KOPT-K1 (cell line): ENCODE results near the gene KCNMA1.
"Not testable (repeated sequence)": the region's sequence is repeated elsewhere in the genome, so short reads cannot be mapped to it uniquely, and the experiment has no call there.

Experiments used
- H3K27ac ChIP-seq: fragments of 200-600 bp; sonication (generic); 2 replicates; pipeline ENCODE4 v1.5.1; 2016; ENCODE audit warnings: antibody characterized with exemption, mild to moderate bottlenecking, low read depth, low read length; ENCODE audit not compliant: poor library complexity, severe bottlenecking
- H3K36me3 ChIP-seq: fragments of 200-600 bp; sonication (generic); 2 replicates; pipeline ENCODE4 v1.5.1; 2017; ENCODE audit warnings: antibody characterized with exemption, mild to moderate bottlenecking, low read length, moderate library complexity; ENCODE audit not compliant: insufficient read depth
- H3K9me3 ChIP-seq: fragments of 200-600 bp; sonication (generic); 2 replicates; pipeline ENCODE4 v1.5.1; 2017; ENCODE audit warnings: antibody characterized with exemption, low read length, mild to moderate bottlenecking; ENCODE audit not compliant: insufficient read depth, poor library complexity, severe bottlenecking

The KCNMA1 gene

DNA sequence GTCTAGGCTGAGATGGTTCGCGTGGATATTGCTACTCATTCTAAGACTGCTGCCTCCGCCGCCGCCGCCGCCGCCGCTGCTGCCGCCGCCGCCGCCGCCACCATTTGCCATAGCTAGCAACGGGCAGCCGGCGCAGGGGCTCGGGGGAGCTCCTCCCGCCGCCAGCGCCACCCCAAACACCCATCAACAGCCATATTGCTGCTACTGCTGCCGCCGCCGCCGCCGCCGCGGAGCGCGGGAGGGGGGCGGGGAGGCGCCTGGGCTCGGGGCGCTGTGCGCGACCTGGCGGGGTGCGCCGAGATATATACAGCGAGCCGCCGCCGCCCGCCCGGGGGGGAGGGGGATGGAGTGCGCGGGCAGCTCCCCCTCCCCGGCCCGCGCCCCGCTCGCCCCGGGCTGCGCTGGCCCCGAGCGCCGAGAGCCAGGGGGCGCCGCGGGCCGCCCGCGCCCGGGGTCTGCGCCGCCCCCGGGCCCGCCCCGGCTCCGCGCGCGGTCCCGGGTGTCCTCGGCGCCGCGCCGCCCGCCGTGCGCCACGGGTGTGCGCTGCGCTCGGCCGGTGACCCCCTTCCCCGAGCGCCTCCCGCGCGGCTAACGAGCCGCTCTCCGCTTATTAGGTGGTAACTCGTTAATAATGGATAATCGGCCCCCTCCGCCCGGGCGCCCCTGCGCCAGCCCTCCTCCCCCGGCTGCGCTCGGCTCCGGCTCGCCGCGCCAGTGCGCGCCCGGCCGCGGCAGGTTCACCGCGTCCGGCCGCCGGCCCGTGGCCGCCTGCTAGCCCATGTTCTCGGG is at the start of gene KCNMA1:
KCNMA1 (minus strand) TSS at position 277 of the 789 bp plus-strand sequence.
- no peak within 1 kb of the TSS for H3K27ac ChIP-seq
- no peaks in the 10 kb centered on the region for H3K36me3 ChIP-seq
- H3K9me3 ChIP-seq, result no peaks in the 10 kb centered on the region

DNA sequence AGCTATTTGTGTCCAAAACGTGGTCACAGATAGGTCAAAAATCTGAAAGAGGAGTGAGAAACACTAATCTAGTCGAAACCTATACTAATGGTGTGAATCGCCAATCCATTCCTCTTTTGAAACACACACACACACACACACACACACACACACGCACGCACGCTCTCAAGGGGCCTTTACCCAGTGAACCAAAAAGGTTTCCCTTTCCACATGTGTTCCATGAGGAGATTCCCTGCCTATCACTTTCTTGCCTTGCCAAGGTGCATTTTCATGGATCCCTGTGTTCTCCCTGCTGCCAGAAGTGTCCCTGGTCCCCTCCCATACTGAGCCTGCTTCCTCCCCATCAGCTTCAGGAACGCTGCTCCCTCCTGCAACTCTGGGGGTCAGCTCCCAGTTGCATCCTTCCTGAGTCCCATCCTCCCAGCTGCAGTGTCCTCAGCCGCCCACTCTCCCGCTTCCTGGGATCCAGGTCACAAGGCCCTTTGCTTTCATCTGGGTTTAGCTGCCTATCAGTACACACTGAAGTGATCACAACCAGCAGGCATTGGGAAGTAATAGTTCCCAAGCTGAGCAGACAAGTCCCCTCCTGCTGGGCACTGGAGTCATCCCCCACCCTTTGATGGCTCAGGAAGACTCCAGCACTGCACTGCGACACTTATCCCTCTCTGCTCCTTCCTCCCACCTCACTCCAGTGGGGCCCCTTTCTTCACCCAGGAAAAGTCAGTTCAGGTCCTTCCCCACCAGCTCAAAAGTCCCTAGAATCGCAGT is 49.2 kb upstream of the KCNMA1 start:
- Histone ChIP-seq H3K9me3 (no peaks in the 10 kb centered on the region), H3K27ac (no peak overlapping the region), H3K36me3 (no peaks in the 10 kb centered on the region)

DNA sequence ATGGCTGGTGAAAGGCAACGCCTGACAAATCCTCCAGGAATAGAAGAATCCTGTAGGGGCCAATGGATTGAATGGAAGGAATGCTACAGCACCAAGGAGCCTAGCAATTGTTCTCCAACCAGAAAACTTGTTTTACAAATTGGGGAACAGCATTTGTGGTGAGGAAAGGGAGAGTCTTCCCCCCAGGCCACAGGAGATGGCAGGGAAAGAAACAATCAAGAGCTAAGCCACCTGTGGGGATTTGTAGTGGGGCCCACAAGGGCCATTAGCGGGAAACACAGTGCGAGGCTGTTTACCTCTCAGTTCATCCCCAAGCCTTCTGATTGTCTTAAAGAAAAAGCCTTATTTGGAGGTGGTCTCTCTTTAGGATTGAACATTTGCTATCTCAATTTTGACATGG is 48.5 kb upstream of the KCNMA1 start:
- Histone ChIP-seq H3K36me3 (no peaks in the 10 kb centered on the region), H3K9me3 (no peaks in the 10 kb centered on the region), H3K27ac (no peak overlapping the region)

DNA sequence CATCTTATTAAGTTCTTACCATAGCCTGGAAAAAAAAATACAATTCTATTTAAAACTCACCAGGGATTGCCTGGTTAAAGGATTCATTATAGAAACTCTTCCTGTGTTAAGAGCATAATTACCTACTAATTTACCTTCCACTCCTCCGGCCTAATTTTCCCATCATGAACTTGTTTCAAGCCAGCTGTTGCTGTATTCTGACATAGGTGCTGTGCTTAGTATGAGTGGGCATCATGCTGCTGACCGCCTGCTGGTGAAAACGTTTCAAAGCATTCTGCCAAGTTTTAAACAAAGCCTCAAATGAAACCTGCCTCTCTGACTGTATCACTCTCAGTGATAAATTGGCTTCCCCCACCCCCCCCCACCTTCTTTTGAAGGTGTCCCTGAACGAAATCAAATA is 47.8 kb upstream of the KCNMA1 start:
- Histone ChIP-seq H3K9me3 (no peaks in the 10 kb centered on the region), H3K27ac (no peak overlapping the region)

DNA sequence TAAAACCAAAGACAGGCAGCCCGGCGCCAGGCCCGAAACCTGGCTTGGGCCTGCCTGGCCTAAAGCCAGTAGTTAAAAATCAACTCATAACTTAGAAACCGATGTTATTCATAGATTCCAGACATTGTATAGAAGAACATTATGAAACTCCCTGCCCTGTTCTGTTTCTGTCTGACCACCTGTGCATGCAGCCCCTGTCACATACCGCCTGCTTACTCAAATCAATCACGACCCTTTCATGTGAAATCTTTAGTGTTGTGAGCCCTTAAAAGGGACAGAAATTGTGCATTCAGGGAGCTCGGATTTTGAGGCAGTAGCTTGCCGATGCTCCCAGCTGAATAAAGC is 45.5 kb upstream of the KCNMA1 start:
- not testable (repeated sequence) for H3K27ac ChIP-seq, H3K9me3 ChIP-seq, H3K36me3 ChIP-seq

More for the DNA sequence above, 47.8 kb upstream of the KCNMA1 start:
- H3K36me3 ChIP-seq, result no peaks in the 10 kb centered on the region

DNA sequence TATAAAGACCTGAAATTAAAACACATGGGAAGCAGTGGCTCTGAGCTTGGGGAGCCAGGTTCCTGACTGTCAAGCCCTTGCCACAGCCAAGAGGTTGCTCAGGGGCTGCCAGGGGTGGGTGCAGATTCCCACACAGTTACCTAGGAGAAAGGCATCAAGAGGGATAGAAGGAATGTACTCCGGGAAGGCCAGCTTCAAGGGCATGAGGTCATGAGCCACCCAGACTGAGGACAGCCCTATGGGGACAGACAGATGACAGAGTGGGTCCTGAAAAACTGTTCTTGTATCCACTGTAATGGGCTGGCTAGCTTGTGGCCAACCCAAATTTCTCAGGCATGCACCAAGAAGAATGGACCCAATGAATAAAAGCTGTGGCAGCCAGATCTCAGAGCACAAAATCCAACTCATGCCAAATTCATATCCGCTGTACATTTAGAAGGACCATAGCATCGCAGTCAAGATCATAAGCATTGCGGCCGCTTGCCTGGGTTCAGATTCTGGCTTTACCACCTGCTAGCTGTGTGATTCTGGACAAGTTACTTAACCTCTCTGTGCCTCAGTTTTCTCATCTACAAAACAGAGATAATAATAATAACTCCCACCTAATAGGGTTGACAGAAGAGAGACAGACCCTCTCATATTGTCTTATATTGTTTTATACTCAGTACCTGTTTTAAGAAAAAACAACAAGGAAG is 44.9 kb upstream of the KCNMA1 start:
- no peaks in the 10 kb centered on the region for H3K36me3 ChIP-seq
- H3K9me3 ChIP-seq, result no peaks in the 10 kb centered on the region
- no peak overlapping the region for H3K27ac ChIP-seq

DNA sequence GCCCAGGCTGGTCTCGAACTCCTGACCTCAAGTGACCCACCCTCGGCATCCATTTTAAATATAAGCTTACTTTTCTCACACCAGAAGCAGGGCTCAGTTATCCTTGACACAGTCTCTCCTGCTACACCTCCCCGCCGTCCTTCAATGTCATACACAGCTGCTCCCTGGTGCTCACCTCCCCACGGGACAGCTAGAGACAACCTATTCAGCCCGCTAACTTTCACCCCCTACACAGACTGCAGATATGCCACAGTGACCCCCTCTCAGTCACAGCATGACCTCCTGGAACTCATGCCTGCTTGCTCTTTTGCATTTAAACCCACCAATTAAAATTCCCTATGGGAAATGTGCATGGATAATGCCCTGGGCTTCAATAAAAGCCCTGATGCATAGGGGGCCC is 44.2 kb upstream of the KCNMA1 start:
- Histone ChIP-seq H3K27ac (no peak overlapping the region), H3K36me3 (no peaks in the 10 kb centered on the region), H3K9me3 (no peaks in the 10 kb centered on the region)

DNA sequence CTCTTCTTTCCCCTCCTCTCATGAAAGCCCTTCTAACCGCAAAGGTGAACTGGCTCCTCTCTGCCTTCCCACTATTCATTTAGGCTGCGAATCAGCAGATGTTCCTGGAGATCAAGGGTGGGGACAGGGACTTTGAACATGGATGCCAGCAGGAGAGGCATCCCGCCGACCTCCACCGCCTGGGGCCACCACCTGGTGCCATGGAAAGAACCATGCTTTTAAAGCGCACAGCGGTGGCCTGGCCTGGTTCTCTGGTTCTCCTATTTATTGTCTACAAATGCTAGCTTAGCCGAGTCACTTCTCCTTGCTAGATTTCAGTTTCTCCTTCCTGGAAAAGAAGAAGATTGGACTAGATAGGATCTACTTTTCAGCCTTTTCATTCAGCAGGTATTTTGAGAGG is 43.2 kb upstream of the KCNMA1 start:
- Histone ChIP-seq H3K27ac (no peak overlapping the region), H3K9me3 (no peaks in the 10 kb centered on the region), H3K36me3 (no peaks in the 10 kb centered on the region)

DNA sequence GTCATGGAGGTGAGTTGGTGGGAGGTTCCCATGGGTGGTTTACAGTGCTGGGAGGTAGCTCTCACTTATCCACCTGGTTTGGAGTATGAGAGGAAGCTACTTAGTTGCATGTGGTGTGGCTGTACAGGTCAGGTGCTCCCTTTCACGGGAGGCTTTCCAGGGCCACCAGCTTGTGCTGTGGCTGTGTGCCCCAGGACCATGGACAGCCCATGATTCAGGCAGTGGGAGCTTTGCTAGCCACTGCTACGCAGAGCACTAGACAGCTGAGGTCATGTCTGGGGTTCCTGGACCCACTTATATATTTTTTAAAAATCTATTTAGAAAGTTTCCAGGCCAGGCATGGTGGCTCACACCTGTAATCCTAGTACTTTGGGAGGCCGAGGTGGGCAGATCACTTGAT is 42.5 kb upstream of the KCNMA1 start:
- Histone ChIP-seq H3K9me3 (no peaks in the 10 kb centered on the region), H3K27ac (no peak overlapping the region), H3K36me3 (no peaks in the 10 kb centered on the region)

DNA sequence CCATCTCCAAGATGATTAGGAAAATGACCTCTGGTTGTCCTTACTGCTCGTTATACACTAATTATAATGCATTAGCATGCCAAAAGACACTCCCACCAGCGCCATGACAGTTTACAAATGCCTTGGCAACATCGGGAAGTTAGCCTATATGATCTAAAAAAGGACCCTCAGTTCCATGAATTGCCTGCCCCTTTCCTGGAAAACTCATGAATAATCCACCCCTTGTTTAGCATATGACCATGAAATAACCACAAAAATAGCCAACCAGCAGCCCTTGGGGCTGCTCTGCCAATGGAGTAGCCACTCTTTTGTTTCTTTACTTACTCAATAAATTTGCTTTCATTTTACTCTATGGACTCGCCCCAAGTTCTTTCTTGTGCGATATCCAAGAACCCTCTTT is 41.6 kb upstream of the KCNMA1 start:
- H3K36me3 ChIP-seq, result no peaks in the 10 kb centered on the region
- no peaks in the 10 kb centered on the region for H3K9me3 ChIP-seq
- no peak overlapping the region for H3K27ac ChIP-seq

DNA sequence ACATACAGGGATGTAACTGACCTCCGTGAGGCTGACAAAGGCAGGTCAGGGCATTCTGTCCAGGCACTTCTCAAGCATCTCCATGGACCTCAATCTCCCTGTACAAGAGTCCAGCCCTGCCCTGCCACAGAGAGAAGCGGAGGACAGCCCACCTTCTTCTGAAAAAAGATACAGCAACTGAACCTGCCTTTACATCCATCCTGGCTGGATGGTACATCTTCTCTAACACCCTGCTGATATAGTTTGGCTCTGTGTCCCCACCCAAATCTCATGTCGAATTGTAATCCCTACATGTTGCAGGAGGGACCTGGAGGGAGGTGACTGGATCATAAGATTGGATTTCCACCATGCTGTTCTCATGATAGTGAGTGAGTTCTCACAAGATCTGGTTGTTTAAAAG is 40.5 kb upstream of the KCNMA1 start:
- Histone ChIP-seq H3K36me3 (no peaks in the 10 kb centered on the region), H3K27ac (no peak overlapping the region), H3K9me3 (no peaks in the 10 kb centered on the region)

DNA sequence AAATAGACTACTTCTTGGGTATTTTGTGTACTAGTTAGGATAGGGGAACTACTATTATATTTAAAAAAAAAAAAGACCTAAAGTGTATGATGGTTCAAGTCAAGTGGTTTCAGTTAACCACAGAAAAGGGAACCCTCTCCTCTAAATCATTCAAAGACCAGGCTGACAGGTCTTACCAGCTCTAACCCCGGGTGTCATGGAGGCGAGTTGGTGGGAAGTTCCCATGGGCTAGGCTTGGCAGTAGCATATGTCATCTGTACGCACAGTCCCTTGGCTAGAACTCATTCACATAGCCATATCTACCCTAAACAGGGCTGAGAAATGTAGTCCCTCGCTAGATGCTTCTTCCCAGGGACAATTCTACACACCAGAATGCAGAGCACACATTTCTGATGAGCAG is 37.7 kb upstream of the KCNMA1 start:
- no peaks in the 10 kb centered on the region for H3K9me3 ChIP-seq
- H3K36me3 ChIP-seq, result no peaks in the 10 kb centered on the region
- H3K27ac ChIP-seq, result no peak overlapping the region

DNA sequence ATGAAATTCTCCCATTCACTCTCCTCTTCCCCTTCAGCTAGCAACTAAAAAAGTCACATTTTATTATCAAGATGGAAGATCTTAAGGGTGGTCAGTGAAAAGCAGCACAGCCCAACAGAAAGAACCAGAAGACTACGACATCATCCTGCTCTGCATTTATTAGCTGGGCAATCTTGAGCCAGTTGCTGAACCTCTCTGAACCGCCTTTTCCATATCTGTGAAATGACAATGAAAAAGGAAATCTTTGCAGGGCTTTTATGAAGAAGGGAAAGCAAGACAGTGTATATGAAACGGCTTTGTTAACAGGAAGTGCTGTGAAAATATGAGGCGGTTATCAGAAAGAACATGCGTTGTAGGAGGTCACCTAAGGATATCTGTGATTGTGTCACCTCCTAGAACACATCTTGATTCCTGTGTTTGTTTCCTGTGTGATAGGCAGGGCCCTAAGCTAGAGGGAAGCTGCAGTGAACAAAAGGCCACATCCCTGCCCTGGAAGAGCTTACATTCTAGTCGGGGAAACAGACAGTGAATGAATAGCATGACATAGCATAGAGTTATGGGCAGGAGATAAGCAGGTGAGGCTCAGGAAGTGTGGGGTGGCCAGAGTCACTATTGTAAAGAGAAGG is 36.0 kb upstream of the KCNMA1 start:
- Histone ChIP-seq H3K36me3 (no peaks in the 10 kb centered on the region), H3K9me3 (no peaks in the 10 kb centered on the region), H3K27ac (no peak overlapping the region)

DNA sequence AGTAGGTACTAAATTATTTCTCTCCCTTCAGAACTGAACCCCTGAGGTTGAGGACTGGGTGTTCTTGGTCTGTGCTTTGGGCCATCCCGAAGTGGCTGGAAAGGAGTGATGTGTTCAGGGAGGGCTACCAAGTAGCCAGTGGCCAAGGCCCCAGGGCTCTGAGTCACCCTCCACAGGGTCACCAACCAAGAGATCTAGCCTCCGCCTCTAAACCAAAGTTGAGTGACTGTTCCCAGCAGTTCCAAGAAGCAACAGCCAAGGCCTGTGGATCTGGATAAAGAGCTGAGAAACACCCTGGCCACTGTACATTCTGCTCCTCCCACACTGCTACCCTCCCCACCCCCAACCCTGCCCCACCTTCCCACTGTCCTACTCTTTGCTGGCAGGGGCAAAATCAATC is 35.5 kb upstream of the KCNMA1 start:
- H3K9me3 ChIP-seq, result no peaks in the 10 kb centered on the region
- no peak overlapping the region for H3K27ac ChIP-seq
- H3K36me3 ChIP-seq, result no peaks in the 10 kb centered on the region

DNA sequence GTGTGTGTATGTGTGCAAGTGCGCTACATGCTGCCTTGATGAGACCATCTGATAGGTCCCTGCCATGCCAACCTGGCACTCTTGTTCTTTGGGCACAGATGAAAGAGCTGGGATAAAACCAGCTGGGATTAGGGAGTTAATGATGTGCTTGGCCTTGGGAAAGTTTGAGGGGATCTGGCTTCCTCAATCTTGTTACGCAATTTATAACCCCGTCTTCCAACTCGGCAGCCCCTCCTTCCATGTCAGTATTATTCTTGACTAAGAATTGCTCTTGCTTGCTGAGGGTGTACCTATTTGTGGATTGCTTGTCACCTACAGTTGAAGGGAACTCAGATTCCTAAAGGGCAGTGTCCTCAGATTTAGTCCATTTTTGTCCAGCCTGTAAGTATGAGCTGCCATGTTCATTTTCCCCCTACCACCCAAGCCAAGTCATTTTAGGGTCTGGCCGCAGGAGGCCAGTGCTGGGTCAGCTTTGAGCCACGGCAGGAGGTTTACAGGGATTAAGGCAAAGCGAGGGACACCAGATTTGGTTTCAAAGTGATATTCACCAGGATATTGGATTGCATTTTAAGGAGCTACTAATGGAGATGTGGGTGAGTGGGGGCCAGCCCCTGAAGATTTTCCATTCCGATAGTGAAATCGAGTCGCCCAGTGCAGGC is 34.1 kb upstream of the KCNMA1 start:
- no peak overlapping the region for H3K27ac ChIP-seq
- no peaks in the 10 kb centered on the region for H3K36me3 ChIP-seq
- H3K9me3 ChIP-seq, result no peaks in the 10 kb centered on the region
